SK-N-SH treated with all-trans-retinoic acid at 6 μM for 48 hours (cell line): ENCODE results near the gene PSMA1.

ENCODE experiments used
- CREB5 ChIP-seq: fragments of 250-450 bp; sonication (Bioruptor Pico); IDR thresholded peaks from 2 replicates; pipeline ENCODE4 v1.5.1; 2020; ENCODE audit warnings: low read depth, mild to moderate bottlenecking, moderate library complexity
- CSRNP3 ChIP-seq: fragments of 250-450 bp; sonication (Bioruptor Pico); IDR thresholded peaks from 2 replicates; pipeline ENCODE4 v1.5.1; 2021; ENCODE audit warnings: mild to moderate bottlenecking, moderate library complexity
- PATZ1 ChIP-seq: fragments of 250-450 bp; sonication (Bioruptor Pico); IDR thresholded peaks from 2 replicates; pipeline ENCODE4 v1.8.0; 2020; ENCODE audit warnings: mild to moderate bottlenecking, moderate library complexity, borderline replicate concordance
- ZFP3 ChIP-seq: fragments of 250-450 bp; sonication (Bioruptor Pico); IDR thresholded peaks from 2 replicates; pipeline ENCODE4 v1.5.0; 2020; ENCODE audit warnings: mild to moderate bottlenecking, moderate library complexity

GRCh38 chr11:14502039-14502438, 18.1 kb downstream of the PSMA1 start:
- TF ChIP-seq CREB5 (CRISPR knock-in tag), result no peak
- no peak for TF ChIP-seq CSRNP3
- TF ChIP-seq ZFP3 (CRISPR knock-in tag), result no peak
- TF ChIP-seq PATZ1 (CRISPR knock-in tag), result no peak
